K562 (cell line): Measurements from ENCODE around the gene ACSF3. TPM values are rescaled to one million over a fixed set of nuclear protein-coding genes. Genes with fewer than 3 reads are reported as not detected.

Experiments used
- BMI1 ChIP-seq: fragments of 150-350 bp; IDR thresholded peaks from 2 replicates; pipeline ENCODE4 v1.6.1; 2014; ENCODE audit warnings: low read length
- CREB1 ChIP-seq, 2 experiments: sonication (generic) in 1 of 2; formaldehyde crosslinking in 1 of 2; IDR thresholded peaks; 2 replicates each; pipeline versions ENCODE4 v1.6.1 to v1.8.0; 2012 to 2022; ENCODE audit warnings: inconsistent platforms in 1 of 2, mild to moderate bottlenecking in 1 of 2, missing genetic modification reagents in 1 of 2, moderate library complexity in 1 of 2
- CREM ChIP-seq: IDR thresholded peaks from 2 replicates; pipeline ENCODE4 v1.6.1; 2014; ENCODE audit warnings: antibody characterized with exemption, low read depth
- CSDE1 ChIP-seq, 2 experiments: fragments of 450-650 bp; IDR thresholded peaks; 2 replicates each; pipeline ENCODE4 v1.6.1; 2016; ENCODE audit warnings: mild to moderate bottlenecking in 1 of 2
- GABPA ChIP-seq: fragments of 200-800 bp; sonication (Bioruptor generic); conservative IDR thresholded peaks from 2 replicates; pipeline ENCODE4 v1.6.1; 2016; ENCODE audit warnings: low read depth, missing genetic modification characterization, missing compliant biosample characterization
- REST ChIP-seq, 2 experiments: fragments of 450-650 bp; formaldehyde crosslinking in 1 of 2; IDR thresholded peaks; 2 replicates each; pipeline versions ENCODE4 v1.4.0 to v1.6.1; 2014 to 2020; ENCODE audit warnings: mild to moderate bottlenecking in 2 of 2, borderline replicate concordance in 1 of 2, low read depth in 1 of 2
- SIN3B ChIP-seq: fragments of 450-650 bp; IDR thresholded peaks from 2 replicates; pipeline ENCODE4 v1.6.1; 2017; ENCODE audit warnings: low read depth, mild to moderate bottlenecking, moderate library complexity
- SRSF7 ChIP-seq: fragments of 200-400 bp; formaldehyde crosslinking; optimal IDR thresholded peaks from 2 replicates; pipeline ENCODE3; 2017; ENCODE audit warnings: mild to moderate bottlenecking, low read depth, low read length
- TARDBP ChIP-seq: fragments of 450-650 bp; IDR thresholded peaks from 2 replicates; pipeline ENCODE4 v1.6.1; 2016
- TCF7 ChIP-seq: sonication (generic); IDR thresholded peaks from 2 replicates; pipeline ENCODE4 v1.6.1; 2016; ENCODE audit warnings: antibody characterized with exemption, borderline replicate concordance
- TRIM24 ChIP-seq, 2 experiments: fragments of 450-650 bp; IDR thresholded peaks; 2 replicates each; pipeline ENCODE4 v1.6.1; 2016
- XRCC3 ChIP-seq: fragments of 450-650 bp; IDR thresholded peaks from 2 replicates; pipeline ENCODE4 v1.6.1; 2017; ENCODE audit warnings: mild to moderate bottlenecking, moderate library complexity
- ZNF184 ChIP-seq: sonication (generic); formaldehyde crosslinking; IDR thresholded peaks from 2 replicates; pipeline ENCODE4 v1.5.0; 2020; ENCODE audit warnings: missing genetic modification reagents
- polyA plus RNA-seq, 8 experiments: library from polyadenylated mRNA; depleted of rRNA in 4 of 8; stranded (reverse) in 5 of 8; unstranded in 3 of 8; fragments of >200 nt; fragmentation: Nextera tagmentation in 2 of 8; fragmentation: Illumina TruSeq in 1 of 8; extraction: Ambion mirVana in 2 of 8; extraction: Trizol in 1 of 8; gene quantifications; 2 replicates each; pipeline versions ENCODE4 v1.2.1 to v1.2.3, GENCODE V29; 2011 to 2014; ENCODE audit warnings: inconsistent platforms in 1 of 8, missing spikeins in 1 of 8
- total RNA-seq, 7 experiments: library from RNA; depleted of rRNA in 6 of 7; stranded (reverse); fragments of >200 nt in 6 of 7; fragmentation: Illumina TruSeq in 2 of 7; extraction: Trizol in 2 of 7; gene quantifications; 2 replicates each; pipeline versions ENCODE4 v1.2.1 to v1.2.3, GENCODE V29; 2011 to 2021; ENCODE audit warnings: low replicate concordance in 1 of 7
- TF ChIP-seq, protein P1 (sequence below), 2 experiments: fragments of 450-650 bp; conservative IDR thresholded peaks; 2 replicates each; pipeline ENCODE4 v1.6.1; 2017; ENCODE audit warnings: mild to moderate bottlenecking in 2 of 2, moderate library complexity in 2 of 2

The ACSF3 gene
- total and polyA plus RNA-seq, 9 of the 15 experiments (the other 6 are each of a cell fraction or from before 2014, with no cell fraction given) = 0.77 to 32.8 (median 14.7) TPM

DNA sequence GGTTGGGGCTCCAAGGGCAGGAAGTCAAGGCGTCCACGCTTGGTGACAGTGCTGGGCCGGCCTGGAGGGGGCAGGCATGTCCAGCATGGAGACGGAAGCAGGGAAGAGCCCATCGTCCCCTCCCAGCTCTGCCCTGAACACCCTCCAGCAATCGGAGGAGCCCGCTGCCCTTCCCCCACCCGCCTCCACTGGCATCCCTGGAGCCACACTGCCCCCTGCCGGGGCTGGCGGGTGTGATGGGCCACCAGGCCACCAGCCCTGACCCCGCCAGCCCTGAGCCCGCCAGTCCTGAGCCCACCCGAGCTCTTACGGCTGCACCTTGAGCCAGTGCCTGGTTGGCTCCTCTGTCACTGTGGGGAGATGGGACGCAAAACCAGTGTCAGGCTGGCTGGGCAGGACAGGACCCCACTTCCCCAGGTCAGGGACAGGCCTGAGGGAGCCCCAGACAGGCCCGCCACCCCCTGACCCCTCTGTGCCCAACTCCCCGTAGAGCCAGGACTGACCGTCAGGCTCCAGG is 73.8 kb downstream of the ACSF3 start (continued):
- TF ChIP-seq TRIM24 (IDR thresholded peaks at IDR 0.05) = peak in 1 of 2 experiments; percentile 53; a peak in 2 of 4 replicates
- no peak for TF ChIP-seq XRCC3
- peak; percentile 41; the same call in 1 of the 2 replicates for TF ChIP-seq TCF7
- TF ChIP-seq CSDE1 (IDR thresholded peaks at IDR 0.05) = no peak
- TF ChIP-seq GABPA (tag) = peak; percentile 56; the same call in 1 of the 2 replicates
- TF ChIP-seq REST (IDR thresholded peaks at IDR 0.05; ENCODE audit: borderline replicate concordance) = peak; percentile 90
- TF ChIP-seq REST (CRISPR knock-in tag; IDR thresholded peaks at IDR 0.05; ENCODE audit: low read depth) = peak; percentile 50; the same call in 1 of the 2 replicates
- no peak for TF ChIP-seq CREB1 (IDR thresholded peaks at IDR 0.05)
- peak; percentile 70 for TF ChIP-seq CREB1 (CRISPR knock-in tag; IDR thresholded peaks at IDR 0.05)
- TF ChIP-seq SIN3B = peak; percentile 43; the same call in 1 of the 2 replicates
- no peak for TF ChIP-seq ZNF184 (CRISPR knock-in tag)
- TF ChIP-seq SRSF7 = no peak
- TF ChIP-seq CREM = peak; percentile 60
- TF ChIP-seq TARDBP = no peak; the same call in 1 of the 2 replicates
- TF ChIP-seq, protein P1, sequence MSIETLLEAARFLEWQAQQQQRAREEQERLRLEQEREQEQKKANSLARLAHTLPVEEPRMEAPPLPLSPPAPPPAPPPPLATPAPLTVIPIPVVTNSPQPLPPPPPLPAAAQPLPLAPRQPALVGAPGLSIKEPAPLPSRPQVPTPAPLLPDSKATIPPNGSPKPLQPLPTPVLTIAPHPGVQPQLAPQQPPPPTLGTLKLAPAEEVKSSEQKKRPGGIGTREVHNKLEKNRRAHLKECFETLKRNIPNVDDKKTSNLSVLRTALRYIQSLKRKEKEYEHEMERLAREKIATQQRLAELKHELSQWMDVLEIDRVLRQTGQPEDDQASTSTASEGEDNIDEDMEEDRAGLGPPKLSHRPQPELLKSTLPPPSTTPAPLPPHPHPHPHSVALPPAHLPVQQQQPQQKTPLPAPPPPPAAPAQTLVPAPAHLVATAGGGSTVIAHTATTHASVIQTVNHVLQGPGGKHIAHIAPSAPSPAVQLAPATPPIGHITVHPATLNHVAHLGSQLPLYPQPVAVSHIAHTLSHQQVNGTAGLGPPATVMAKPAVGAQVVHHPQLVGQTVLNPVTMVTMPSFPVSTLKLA (conservative IDR thresholded peaks at IDR 0.05) = peak in 1 of 2 experiments; percentile 66; a peak in 2 of 4 replicates
- TF ChIP-seq BMI1 = no peak
